GM12874 (cell line): ENCODE data around the gene WDFY3.

Experiments used
- CTCF ChIP-seq: IDR thresholded peaks from 2 replicates; pipeline ENCODE4 v1.5.1; 2011; ENCODE audit warnings: low read depth, mild to moderate bottlenecking, control low read depth, low read length, moderate library complexity; ENCODE audit not compliant: insufficient read depth

WDFY3 gene

GRCh38 chr4:84973856-84974255 is 7.4 kb upstream of the WDFY3 start:
- no peak for TF ChIP-seq CTCF

GRCh38 chr4:84971319-84971932 is 4.9 kb upstream of the WDFY3 start:
- no peak for TF ChIP-seq CTCF

- no peak for TF ChIP-seq CTCF
Observed at GRCh38 chr4:84968925-84969324, 2.4 kb upstream of the WDFY3 start.

GRCh38 chr4:84967243-84967690 is 777 bp upstream of the WDFY3 start:
- no peak for TF ChIP-seq CTCF

GRCh38 chr4:84965553-84966381 is 723 bp downstream of the WDFY3 start:
- TF ChIP-seq CTCF: no peak

GRCh38 chr4:84964995-84965552 is 1.4 kb downstream of the WDFY3 start:
- TF ChIP-seq CTCF: no peak

GRCh38 chr4:84962102-84962501 is 4.4 kb downstream of the WDFY3 start:
- no peak for TF ChIP-seq CTCF
